ENCODE data around the gene SLC10A1. TPM values are rescaled to one million over a fixed set of nuclear protein-coding genes. Genes with fewer than 3 reads are reported as not detected.

The SLC10A1 gene
- total RNA-seq, 1 experiment from 2014 or later, result not detected

GRCh38 chr14:69819607-69820006 is 22.6 kb upstream of the SLC10A1 start:
- ChIA-PET RAD21 (ENCODE audit: low non-redundant PET in 1 of 2, low total read pairs in 2 of 2, uncharacterized antibody in 2 of 2, unreplicated experiment in 2 of 2) (no interaction called here), POLR2A (no interaction called here), CTCF (interaction anchor here (1.8 to 3.2 kb wide), 2 partner anchors 209 to 254 kb away, joined by 19 to 63 read pairs; no protein-coding TSS in a partner anchor)
- no peak overlapping the region for H3K9ac ChIP-seq (ENCODE audit: low read length)
- H3K9me3 ChIP-seq (ENCODE audit: control insufficient read depth in 1 of 2, insufficient read depth in 1 of 2, low read depth in 1 of 2, low read length in 2 of 2), result no peaks in the 10 kb centered on the region
- H4K20me1 ChIP-seq (ENCODE audit: insufficient read depth), result no peaks in the 10 kb centered on the region
- no TSS peak for BruUV-seq (replicated peaks)
- ATAC-seq, result no peak
- no peaks in the 10 kb centered on the region for H3K4me1 ChIP-seq (ENCODE audit: control insufficient read depth in 1 of 2, insufficient read depth in 2 of 2, low read length in 2 of 2)
- H3K27me3 ChIP-seq (ENCODE audit: insufficient read depth, low read length), result peaks cover 19% of the 10 kb centered on the region
- no peaks in the 10 kb centered on the region for H3K9me2 ChIP-seq (ENCODE audit: insufficient read depth)
- no peak for TF ChIP-seq SIN3A (IDR thresholded peaks at IDR 0.05; ENCODE audit: low read depth)
- DNase-seq (ENCODE audit: low read depth, low spot score), result no peak
- no peaks in the 10 kb centered on the region for H3K36me3 ChIP-seq (ENCODE audit: control insufficient read depth in 1 of 2, insufficient read depth in 2 of 2, low read length in 2 of 2)
- no peak overlapping the region for H2AFZ ChIP-seq (ENCODE audit: low read depth, low read length, poor library complexity, severe bottlenecking)
- H3K79me2 ChIP-seq (ENCODE audit: insufficient read depth, low read length), result no peaks in the 10 kb centered on the region
- H3K27ac ChIP-seq (ENCODE audit: low read depth, low read length), result no peak overlapping the region
- intact Hi-C loops (cut with micrococcal nuclease), result loop anchor here (10.0 kb wide), 1 partner anchor 745 kb away; no protein-coding TSS in a partner anchor
- no peak overlapping the region for H3K4me2 ChIP-seq (ENCODE audit: low read length)
- H3K4me3 ChIP-seq (replicated peaks in 1 of 2; ENCODE audit: low read depth in 1 of 2, low read length in 2 of 2), result no peak overlapping the region

GRCh38 chr14:69818758-69819191 is 21.7 kb upstream of the SLC10A1 start:
- ATAC-seq (peak; percentile 97), DNase-seq (ENCODE audit: low read depth, low spot score) (peak; percentile 66)
- no peak overlapping the region for H2AFZ ChIP-seq (ENCODE audit: low read depth, low read length, poor library complexity, severe bottlenecking)
- peak overlapping the region; percentile 14; the same call in 1 of the 2 replicates for H3K4me2 ChIP-seq (ENCODE audit: low read length)
- H3K27ac ChIP-seq (ENCODE audit: low read depth, low read length), result no peak overlapping the region
- intact Hi-C loops (cut with micrococcal nuclease), result loop anchor here (1.0 to 10.0 kb wide), 4 partner anchors 209 to 746 kb away; no protein-coding TSS in a partner anchor
- TF ChIP-seq ZFX (IDR thresholded peaks at IDR 0.05) (no peak), RAD21 (IDR thresholded peaks at IDR 0.05; ENCODE audit: low read depth) (peak; percentile 93), ZNF274 (IDR thresholded peaks at IDR 0.05; ENCODE audit: low read depth, low read length) (no peak), CTCF (IDR thresholded peaks at IDR 0.05 in 2 of 3, conservative IDR thresholded peaks at IDR 0.05 in 1 of 3; ENCODE audit: borderline replicate concordance in 1 of 3, insufficient read depth in 1 of 3, low read depth in 2 of 3, low read length in 2 of 3) (peak; percentile 71 to 95 (median 88)), MAX (IDR thresholded peaks at IDR 0.05) (peak; percentile 34; the same call in 1 of the 2 replicates)
- H3K9me3 ChIP-seq (ENCODE audit: control insufficient read depth in 1 of 2, insufficient read depth in 1 of 2, low read depth in 1 of 2, low read length in 2 of 2), result no peaks in the 10 kb centered on the region
- no peaks in the 10 kb centered on the region for H4K20me1 ChIP-seq (ENCODE audit: insufficient read depth)
- H3K9ac ChIP-seq (ENCODE audit: low read length), result no peak overlapping the region
- no peaks in the 10 kb centered on the region for H3K9me2 ChIP-seq (ENCODE audit: insufficient read depth)
- H3K79me2 ChIP-seq (ENCODE audit: insufficient read depth, low read length), result no peaks in the 10 kb centered on the region
- no peaks in the 10 kb centered on the region for H3K36me3 ChIP-seq (ENCODE audit: control insufficient read depth in 1 of 2, insufficient read depth in 2 of 2, low read length in 2 of 2)
- H3K4me1 ChIP-seq (ENCODE audit: control insufficient read depth in 1 of 2, insufficient read depth in 2 of 2, low read length in 2 of 2), result no peaks in the 10 kb centered on the region
- CTCF ChIA-PET, result interaction anchor here (0.8 to 3.2 kb wide), 6 partner anchors 60 to 255 kb away, joined by 3 to 63 read pairs (median 4); no protein-coding TSS in a partner anchor
- POLR2A ChIA-PET, result no interaction called here
- BruUV-seq (replicated peaks), result no TSS peak
- H3K4me3 ChIP-seq (replicated peaks in 1 of 2; ENCODE audit: low read depth in 1 of 2, low read length in 2 of 2), result no peak overlapping the region
- RAD21 ChIA-PET (ENCODE audit: low non-redundant PET in 1 of 2, low total read pairs in 2 of 2, uncharacterized antibody in 2 of 2, unreplicated experiment in 2 of 2), result interaction anchor here (0.7 to 1.6 kb wide), 4 partner anchors 15 to 255 kb away, joined by 3 to 22 read pairs (median 8); no protein-coding TSS in a partner anchor
- H3K27me3 ChIP-seq (ENCODE audit: insufficient read depth, low read length), result peaks cover 25% of the 10 kb centered on the region

Data from HCT116 (cell line).